ENCODE data around the gene PTPDC1. TPM values are rescaled to one million over a fixed set of nuclear protein-coding genes. Genes with fewer than 3 reads are reported as not detected.
A peak's percentile ranks its signal among the peaks of the same experiment; 100 is the strongest.

The PTPDC1 gene
- total and polyA plus RNA-seq, 2 of the 4 experiments (the other 2 are of a cell fraction) = 3.9 to 6.1 TPM

DNA sequence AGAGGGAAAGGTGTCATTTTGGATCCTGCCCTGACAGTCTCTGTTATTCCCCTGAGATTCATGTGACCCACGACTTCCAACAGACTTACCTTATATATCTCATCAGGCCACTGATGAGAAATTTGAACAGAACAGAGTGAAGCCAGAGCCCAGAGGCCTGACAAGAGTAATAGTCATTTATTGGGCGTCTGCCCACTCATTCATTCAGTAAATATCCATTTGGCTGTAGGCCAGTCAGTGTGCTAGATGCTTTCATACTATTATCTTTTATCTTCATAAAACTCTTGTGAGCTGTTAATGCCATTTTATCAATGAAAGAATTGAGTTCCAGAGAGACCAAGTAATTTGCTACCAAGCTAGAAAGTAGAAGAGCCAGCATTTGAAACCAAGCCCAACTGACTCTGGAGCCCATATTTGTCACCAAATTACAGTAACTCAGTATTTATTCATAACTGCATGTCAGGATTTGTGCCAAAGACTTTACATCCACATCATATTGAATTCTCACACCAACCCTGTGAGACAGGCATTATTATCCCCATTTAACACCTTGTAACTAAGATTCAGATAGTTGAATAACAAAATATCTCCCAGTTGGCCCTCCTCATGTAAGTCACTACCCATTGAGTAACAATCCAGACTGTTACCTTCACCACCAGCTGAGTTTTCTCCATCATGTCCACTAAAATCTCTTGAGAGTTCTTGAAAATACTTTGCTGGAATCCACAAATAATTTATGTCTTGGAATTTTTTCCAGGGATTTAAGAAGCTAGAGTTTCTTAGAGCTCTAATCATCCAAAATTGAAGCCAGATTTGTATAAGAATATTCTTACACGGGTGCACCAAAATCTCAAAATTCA lies 2.5 kb downstream of the PTPDC1 start:
- CTCF ChIA-PET = no interaction called here
- no peak for TF ChIP-seq MXI1 (IDR thresholded peaks at IDR 0.05; ENCODE audit: borderline replicate concordance, low read depth, low read length)
- TF ChIP-seq CEBPB (IDR thresholded peaks at IDR 0.05; ENCODE audit: low read depth, low read length) = no peak
- TF ChIP-seq CHD1 (IDR thresholded peaks at IDR 0.05; ENCODE audit: low read depth, low read length) = no peak
- TF ChIP-seq MAFK (IDR thresholded peaks at IDR 0.05; ENCODE audit: low read depth, low read length) = no peak
- TF ChIP-seq RFX5 (IDR thresholded peaks at IDR 0.05; ENCODE audit: low read depth, low read length) = no peak
- TF ChIP-seq RAD21 (IDR thresholded peaks at IDR 0.05; ENCODE audit: low read length) = no peak
- no peak for TF ChIP-seq NFE2L2 (IDR thresholded peaks at IDR 0.05; ENCODE audit: low read depth, low read length)
- TF ChIP-seq FOS (IDR thresholded peaks at IDR 0.05; ENCODE audit: low read depth, low read length) = no peak
- TF ChIP-seq BHLHE40 (IDR thresholded peaks at IDR 0.05; ENCODE audit: low read depth, low read length) = no peak
- TF ChIP-seq RCOR1 (IDR thresholded peaks at IDR 0.05; ENCODE audit: insufficient replicate concordance, low read length) = no peak
- TF ChIP-seq MAZ (IDR thresholded peaks at IDR 0.05; ENCODE audit: borderline replicate concordance, low read depth, low read length) = no peak
- no peak for TF ChIP-seq SMC3 (IDR thresholded peaks at IDR 0.05; ENCODE audit: low read depth, low read length)
- no peak for TF ChIP-seq POLR2A (IDR thresholded peaks at IDR 0.05; ENCODE audit: low read depth, low read length)
- TF ChIP-seq, protein P1, sequence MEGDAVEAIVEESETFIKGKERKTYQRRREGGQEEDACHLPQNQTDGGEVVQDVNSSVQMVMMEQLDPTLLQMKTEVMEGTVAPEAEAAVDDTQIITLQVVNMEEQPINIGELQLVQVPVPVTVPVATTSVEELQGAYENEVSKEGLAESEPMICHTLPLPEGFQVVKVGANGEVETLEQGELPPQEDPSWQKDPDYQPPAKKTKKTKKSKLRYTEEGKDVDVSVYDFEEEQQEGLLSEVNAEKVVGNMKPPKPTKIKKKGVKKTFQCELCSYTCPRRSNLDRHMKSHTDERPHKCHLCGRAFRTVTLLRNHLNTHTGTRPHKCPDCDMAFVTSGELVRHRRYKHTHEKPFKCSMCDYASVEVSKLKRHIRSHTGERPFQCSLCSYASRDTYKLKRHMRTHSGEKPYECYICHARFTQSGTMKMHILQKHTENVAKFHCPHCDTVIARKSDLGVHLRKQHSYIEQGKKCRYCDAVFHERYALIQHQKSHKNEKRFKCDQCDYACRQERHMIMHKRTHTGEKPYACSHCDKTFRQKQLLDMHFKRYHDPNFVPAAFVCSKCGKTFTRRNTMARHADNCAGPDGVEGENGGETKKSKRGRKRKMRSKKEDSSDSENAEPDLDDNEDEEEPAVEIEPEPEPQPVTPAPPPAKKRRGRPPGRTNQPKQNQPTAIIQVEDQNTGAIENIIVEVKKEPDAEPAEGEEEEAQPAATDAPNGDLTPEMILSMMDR (conservative IDR thresholded peaks at IDR 0.05; ENCODE audit: low read depth, low read length) = no peak
- TF ChIP-seq, protein P2, sequence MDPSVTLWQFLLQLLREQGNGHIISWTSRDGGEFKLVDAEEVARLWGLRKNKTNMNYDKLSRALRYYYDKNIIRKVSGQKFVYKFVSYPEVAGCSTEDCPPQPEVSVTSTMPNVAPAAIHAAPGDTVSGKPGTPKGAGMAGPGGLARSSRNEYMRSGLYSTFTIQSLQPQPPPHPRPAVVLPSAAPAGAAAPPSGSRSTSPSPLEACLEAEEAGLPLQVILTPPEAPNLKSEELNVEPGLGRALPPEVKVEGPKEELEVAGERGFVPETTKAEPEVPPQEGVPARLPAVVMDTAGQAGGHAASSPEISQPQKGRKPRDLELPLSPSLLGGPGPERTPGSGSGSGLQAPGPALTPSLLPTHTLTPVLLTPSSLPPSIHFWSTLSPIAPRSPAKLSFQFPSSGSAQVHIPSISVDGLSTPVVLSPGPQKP (IDR thresholded peaks at IDR 0.05; ENCODE audit: borderline replicate concordance, low read depth, low read length) = no peak

More for the DNA sequence above, 2.5 kb downstream of the PTPDC1 start:
- Histone ChIP-seq H2AFZ (replicated peaks; ENCODE audit: low read length, poor library complexity) (no peak overlapping the region), H3K36me3 (ENCODE audit: control insufficient read depth, insufficient read depth, low read length) (no peaks in the 10 kb centered on the region), H3K9me1 (ENCODE audit: insufficient read depth, low read length) (peaks cover 9% of the 10 kb centered on the region; the same call in 1 of the 2 replicates), H3K27me3 (ENCODE audit: control insufficient read depth, insufficient read depth, low read length) (no peaks in the 10 kb centered on the region), H3K79me1 (ENCODE audit: low read depth in 1 of 2, low read length in 2 of 2) (peaks cover 0 to 3% of the 10 kb centered on the region in 2 experiments; a peak in 1 of 4 replicates), H3K9me3 (ENCODE audit: control insufficient read depth, insufficient read depth, low read length) (no peaks in the 10 kb centered on the region), H4K8ac (ENCODE audit: low read depth in 2 of 2, low read length in 2 of 2) (no peak overlapping the region), H3K18ac (ENCODE audit: low read depth, low read length) (no peak overlapping the region), H3K27ac (ENCODE audit: insufficient read depth, low read length) (no peak overlapping the region), H3K56ac (ENCODE audit: extremely low read depth, insufficient read depth, low read length) (no peak overlapping the region), H2BK15ac (ENCODE audit: low read depth, low read length) (no peak overlapping the region), H4K91ac (ENCODE audit: insufficient read depth, low read depth, low read length) (no peak overlapping the region; the same call in 1 of the 2 replicates), H3K4ac (ENCODE audit: low read depth, low read length) (no peak overlapping the region), H3K9ac (ENCODE audit: low read depth, low read length) (no peak overlapping the region), H3K4me1 (ENCODE audit: control insufficient read depth, insufficient read depth, low read length) (peaks cover 7% of the 10 kb centered on the region), H4K20me1 (ENCODE audit: insufficient read depth, low read length) (no peaks in the 10 kb centered on the region), H3K4me2 (ENCODE audit: low read depth, low read length) (no peak overlapping the region), H2BK5ac (ENCODE audit: low read depth, low read length, poor library complexity, severe bottlenecking) (no peak overlapping the region), H3K14ac (replicated peaks; ENCODE audit: low read depth, low read length) (no peak overlapping the region; the same call in 1 of the 2 replicates), H2BK120ac (ENCODE audit: low read depth, low read length) (no peak overlapping the region), H3K4me3 (ENCODE audit: insufficient read depth, low read depth, low read length) (no peak overlapping the region), H2BK20ac (ENCODE audit: low read depth, low read length) (no peak overlapping the region), H2AK5ac (ENCODE audit: low read depth, low read length) (no peak overlapping the region), H2AK9ac (replicated peaks; ENCODE audit: low read depth, low read length, poor library complexity) (no peak overlapping the region), H4K5ac (ENCODE audit: low read depth, low read length) (no peak overlapping the region), H3K23ac (ENCODE audit: low read depth, low read length) (no peak overlapping the region)
- BruUV-seq (replicated peaks) = no TSS peak
- ATAC-seq (ENCODE audit: low read depth) (0 out of 2 replicates have a peak, but pooled peaks have one; percentile 31), DNase-seq (peak; percentile 72)
- in situ Hi-C loops (cut with MboI; ENCODE audit: low sequenced_read_pairs) (no loop called here), intact Hi-C loops (cut with micrococcal nuclease) (no loop called here), dilution Hi-C loops (cut with HindIII; ENCODE audit: low sequenced_read_pairs, unreplicated experiment) (no loop called here)
- POLR2A ChIA-PET (ENCODE audit: unreplicated experiment) = no interaction called here
- WGBS, 2 experiments (ENCODE audit: extremely low coverage in 2 of 2, insufficient read length in 1 of 2) = no CpG with 5 or more reads among the region's 3 CpGs
